ENCODE data around the gene KCNMA1.
A peak's percentile ranks its signal among the peaks of the same experiment; 100 is the strongest.
"Not testable (repeated sequence)": the region's sequence is repeated elsewhere in the genome, so short reads cannot be mapped to it uniquely, and the experiment has no call there.

Gene KCNMA1

GRCh38 chr10:77637532-77638320 lies at the start of gene KCNMA1:
KCNMA1 (minus strand) TSS chr10:77637808.
- peak; percentile 75 for DNase-seq

GRCh38 chr10:77686650-77687417 lies 49.2 kb upstream of the KCNMA1 start:
- no peak for DNase-seq

- no peak for DNase-seq
These were observed 48.5 kb upstream of the KCNMA1 start for GRCh38 chr10:77686096-77686495.

GRCh38 chr10:77685432-77685831 lies 47.8 kb upstream of the KCNMA1 start:
- no peak for DNase-seq

GRCh38 chr10:77683088-77683432 lies 45.5 kb upstream of the KCNMA1 start:
- DNase-seq, result not testable (repeated sequence)

GRCh38 chr10:77682393-77683087 lies 44.9 kb upstream of the KCNMA1 start:
- DNase-seq, result no peak

- DNase-seq, result no peak
These were observed 44.2 kb upstream of the KCNMA1 start for GRCh38 chr10:77681839-77682238.

- DNase-seq, result no peak
These were observed 43.2 kb upstream of the KCNMA1 start for GRCh38 chr10:77680811-77681210.

- DNase-seq, result no peak
These were observed 42.5 kb upstream of the KCNMA1 start for GRCh38 chr10:77680065-77680464.

GRCh38 chr10:77679217-77679616 lies 41.6 kb upstream of the KCNMA1 start:
- DNase-seq, result no peak

- no peak for DNase-seq
These were observed 40.5 kb upstream of the KCNMA1 start for GRCh38 chr10:77678146-77678545.

- DNase-seq, result no peak
These were observed 37.7 kb upstream of the KCNMA1 start for GRCh38 chr10:77675347-77675746.

GRCh38 chr10:77673515-77674140 lies 36.0 kb upstream of the KCNMA1 start:
- no peak for DNase-seq

GRCh38 chr10:77673101-77673500 lies 35.5 kb upstream of the KCNMA1 start:
- no peak for DNase-seq

GRCh38 chr10:77671594-77672252 lies 34.1 kb upstream of the KCNMA1 start:
- no peak for DNase-seq

GRCh38 chr10:77670817-77671443 lies 33.3 kb upstream of the KCNMA1 start:
- no peak for DNase-seq

GRCh38 chr10:77669892-77670291 lies 32.3 kb upstream of the KCNMA1 start:
- no peak for DNase-seq

GRCh38 chr10:77667426-77668324 lies 30.1 kb upstream of the KCNMA1 start:
- no peak for DNase-seq

GRCh38 chr10:77666821-77667220 lies 29.2 kb upstream of the KCNMA1 start:
- DNase-seq, result no peak

GRCh38 chr10:77664696-77665095 lies 27.1 kb upstream of the KCNMA1 start:
- DNase-seq, result no peak

- DNase-seq, result no peak
These were observed 26.4 kb upstream of the KCNMA1 start for GRCh38 chr10:77664008-77664407.

Data from left hindlimb (tissue), 1 donor.